GM21717 (cell line): ENCODE measurements around the gene TRMT5.

Source experiments
- ATAC-seq: cut with Tn5 transposase; IDR thresholded peaks from one replicate; pipeline ENCODE4 v1.9.1; 2021; ENCODE audit warnings: mild to moderate bottlenecking, moderate library complexity; ENCODE audit not compliant: unreplicated experiment

The TRMT5 gene, protein sequence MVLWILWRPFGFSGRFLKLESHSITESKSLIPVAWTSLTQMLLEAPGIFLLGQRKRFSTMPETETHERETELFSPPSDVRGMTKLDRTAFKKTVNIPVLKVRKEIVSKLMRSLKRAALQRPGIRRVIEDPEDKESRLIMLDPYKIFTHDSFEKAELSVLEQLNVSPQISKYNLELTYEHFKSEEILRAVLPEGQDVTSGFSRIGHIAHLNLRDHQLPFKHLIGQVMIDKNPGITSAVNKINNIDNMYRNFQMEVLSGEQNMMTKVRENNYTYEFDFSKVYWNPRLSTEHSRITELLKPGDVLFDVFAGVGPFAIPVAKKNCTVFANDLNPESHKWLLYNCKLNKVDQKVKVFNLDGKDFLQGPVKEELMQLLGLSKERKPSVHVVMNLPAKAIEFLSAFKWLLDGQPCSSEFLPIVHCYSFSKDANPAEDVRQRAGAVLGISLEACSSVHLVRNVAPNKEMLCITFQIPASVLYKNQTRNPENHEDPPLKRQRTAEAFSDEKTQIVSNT

DNA sequence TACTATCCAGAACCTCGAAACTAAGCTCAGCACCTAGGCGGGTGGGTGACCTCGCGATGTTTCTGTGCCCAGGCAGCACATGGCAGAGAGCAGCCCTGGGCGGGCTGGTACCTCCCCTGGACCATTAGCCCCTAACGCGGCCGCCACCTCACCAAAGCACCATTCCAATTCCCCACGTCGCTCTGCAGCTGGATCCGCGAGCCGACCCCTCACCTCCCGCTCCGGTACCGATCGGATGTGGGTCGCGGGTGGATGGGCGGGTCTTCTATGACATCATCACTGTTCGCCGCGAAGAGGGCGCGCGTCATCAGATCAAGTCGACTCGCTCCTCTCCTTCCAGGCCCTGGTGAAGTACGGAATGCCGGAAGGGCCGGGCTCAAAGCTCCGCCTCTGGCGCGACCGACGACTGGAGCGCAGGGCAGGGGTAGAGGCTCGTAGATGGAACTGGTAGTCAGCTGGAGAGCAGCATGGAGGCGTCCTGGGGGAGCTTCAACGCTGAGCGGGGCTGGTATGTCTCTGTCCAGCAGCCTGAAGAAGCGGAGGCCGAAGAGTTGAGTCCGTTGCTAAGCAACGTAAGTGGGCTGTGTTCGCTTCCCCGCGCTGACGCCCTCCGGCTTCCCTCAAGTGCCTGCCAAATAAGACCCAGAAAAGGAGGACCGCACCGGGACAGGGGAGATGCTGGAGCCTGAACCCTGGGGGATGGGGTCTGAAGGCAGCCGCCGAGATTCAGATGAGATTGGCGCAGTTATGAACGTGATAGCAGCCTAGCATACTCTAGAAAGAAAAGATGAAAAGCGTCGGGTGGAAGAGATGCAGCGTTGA is at the start of gene TRMT5, which contains the start of gene SLC38A6:
TSS of gene TRMT5 (minus strand) at position 269 of the 822 bp plus-strand sequence. CDS start at position 163, 106 bp downstream.
TSS of gene SLC38A6 (plus strand) at position 435 of the 822 bp plus-strand sequence. CDS start at position 468, 33 bp downstream.
- peak; percentile 84 for ATAC-seq

DNA sequence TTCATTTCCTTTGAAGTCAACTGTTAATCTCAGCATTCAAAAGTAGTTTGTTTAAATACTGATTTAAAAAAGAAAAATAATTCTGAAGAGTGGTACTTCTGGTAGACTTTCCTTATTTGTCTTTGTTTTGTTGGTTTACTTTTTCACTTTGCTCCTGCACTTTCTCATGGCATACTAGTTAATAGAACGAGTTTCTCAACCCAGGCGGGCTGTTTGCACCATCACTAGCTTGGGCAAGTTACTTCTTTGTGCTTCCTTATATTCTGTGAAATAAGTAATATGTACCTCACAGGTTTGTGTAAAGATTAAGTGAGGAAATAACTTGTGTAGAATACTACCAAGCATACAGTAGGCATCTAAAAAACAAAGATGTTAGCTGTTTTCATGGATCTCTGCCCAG is 45.6 kb upstream of the TRMT5 start:
- no peak for ATAC-seq

DNA sequence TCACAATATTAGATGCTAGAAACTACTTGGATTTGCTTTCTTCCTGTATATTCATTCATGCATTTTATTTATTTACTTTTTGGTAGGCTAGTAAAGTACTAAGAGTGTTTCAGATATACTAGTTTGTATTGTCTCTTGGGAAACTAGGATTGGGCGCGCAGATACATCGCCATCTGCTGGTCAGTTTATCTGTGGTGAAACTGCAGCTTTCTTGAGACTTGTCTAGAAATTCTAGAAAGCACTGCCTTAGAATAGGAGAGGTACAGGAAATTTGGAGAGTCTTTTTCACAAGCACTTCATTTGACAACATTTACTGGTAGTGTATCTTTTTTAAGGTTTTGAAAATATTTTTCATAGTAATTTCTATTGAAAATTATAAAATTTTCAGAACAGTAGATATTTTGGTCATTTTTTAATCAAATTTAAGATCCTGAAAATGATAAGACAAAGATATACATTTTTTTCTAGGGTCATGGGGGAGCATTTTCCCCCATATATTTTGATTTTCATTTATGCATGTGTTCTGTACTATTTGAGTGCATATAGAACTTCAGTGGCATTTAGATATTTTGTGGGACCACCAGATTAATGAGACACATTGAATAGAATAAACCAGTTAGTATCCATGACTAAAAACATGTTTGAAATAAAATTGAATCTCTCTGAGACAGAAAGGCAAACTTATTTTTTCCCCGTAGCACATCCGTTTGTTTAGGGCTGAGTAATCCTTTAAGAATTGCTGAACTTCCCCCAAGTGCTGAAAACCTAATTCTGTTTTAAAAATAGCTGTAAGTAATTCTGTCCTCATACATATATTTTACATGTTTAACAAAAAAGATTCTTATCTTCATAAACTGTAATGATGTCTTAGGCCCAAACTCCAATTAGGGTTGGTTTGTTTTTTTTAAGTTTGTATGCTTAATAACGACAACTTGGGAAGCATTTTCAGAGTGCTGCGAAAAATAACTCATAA is 44.7 kb upstream of the TRMT5 start:
- no peak for ATAC-seq

DNA sequence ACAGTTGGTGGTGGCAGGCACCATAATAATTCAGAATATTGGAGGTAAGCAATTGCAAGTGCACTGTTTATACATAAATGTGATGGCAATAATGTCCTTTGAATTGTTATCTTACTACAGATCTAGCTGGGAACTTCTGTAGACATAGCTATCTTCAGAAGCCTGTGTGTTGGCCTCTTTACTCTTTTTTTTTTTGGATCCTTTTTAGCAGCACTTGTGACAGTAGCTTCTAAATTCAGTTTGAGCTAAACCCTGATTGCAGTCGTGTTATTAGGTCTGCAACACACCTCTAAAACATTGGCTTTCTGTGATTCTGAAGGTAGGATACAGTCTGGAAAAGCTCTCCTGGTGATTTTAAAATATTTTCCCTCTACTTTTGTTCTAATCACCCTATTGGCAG is 38.7 kb upstream of the TRMT5 start:
- no peak for ATAC-seq

DNA sequence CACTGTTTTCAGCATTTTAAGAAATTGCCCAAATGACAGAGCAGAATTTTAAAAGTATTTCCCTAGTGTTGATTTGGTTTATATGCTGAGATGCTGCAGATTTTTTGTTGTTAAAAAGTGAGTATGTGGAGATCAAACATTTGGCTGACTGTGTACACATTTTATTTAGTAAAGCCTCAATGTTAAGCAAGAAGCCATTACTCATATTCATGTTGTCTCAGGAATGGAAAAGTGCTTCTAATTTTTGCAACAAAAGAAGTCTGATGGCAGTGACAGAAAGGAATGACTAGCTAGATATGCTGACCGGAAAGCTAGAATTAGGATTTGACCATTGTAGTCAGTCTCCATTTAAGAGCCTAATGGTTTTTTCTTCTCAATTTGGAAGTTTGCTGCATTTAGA is 22.7 kb upstream of the TRMT5 start:
- ATAC-seq = no peak

DNA sequence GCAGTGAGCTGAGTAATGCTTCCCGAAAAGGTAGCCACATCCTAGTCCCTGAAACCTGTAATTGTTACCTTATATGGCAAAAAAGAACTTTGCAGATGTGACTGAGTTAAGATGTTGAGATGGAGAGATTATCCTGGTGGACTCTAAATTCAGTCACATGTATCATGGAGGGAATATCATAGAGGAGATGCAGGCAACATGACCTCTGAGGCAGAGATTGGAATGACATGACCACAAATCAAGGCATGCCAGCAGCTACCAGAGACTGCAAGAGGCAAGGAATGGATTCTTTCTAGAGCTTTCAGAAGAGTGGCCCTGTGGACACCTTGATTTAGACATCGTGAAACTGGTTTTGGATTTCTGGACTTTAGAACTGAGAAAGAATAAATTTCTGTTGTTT is 18.7 kb upstream of the TRMT5 start:
- no peak for ATAC-seq

DNA sequence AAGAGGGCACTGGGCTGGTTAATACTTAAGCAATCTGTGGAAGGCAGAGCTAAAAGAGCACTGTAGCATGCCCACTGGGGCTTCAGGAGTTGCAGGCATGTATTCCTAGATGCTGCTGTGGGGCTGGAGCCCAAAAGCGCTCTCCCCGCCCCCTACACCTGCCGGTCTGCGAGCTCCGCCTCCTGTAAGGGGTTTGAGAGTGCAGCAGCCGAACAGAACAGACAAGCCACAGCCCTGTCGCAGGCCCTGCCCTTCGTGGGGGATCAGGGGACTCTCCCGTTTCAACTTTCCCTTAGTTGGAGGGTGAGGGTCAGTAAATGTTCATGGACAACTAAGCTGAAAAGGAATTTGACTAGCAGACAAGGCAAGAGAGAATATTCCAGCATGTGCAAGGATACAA is 17.7 kb upstream of the TRMT5 start:
- ATAC-seq = no peak

DNA sequence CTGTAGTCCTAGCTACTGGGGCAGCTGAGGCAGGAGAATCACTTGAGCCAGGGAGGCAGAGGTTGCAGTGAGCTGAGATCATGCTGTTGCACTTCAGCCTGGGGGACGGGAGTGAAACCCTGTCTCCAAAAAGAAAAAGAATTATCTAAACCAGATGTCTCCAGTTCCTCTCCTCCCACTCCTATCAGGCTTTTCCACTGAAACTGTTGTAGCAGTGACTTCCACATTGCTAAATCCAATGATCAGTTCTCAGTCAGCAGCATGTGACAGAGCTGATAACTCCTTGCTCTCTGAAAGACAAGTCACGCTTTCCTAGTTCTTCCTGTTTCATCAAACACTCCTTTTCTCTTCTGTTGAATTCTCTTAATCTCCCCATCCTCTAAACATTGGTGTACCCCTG is 8.7 kb upstream of the TRMT5 start:
- no peak for ATAC-seq

DNA sequence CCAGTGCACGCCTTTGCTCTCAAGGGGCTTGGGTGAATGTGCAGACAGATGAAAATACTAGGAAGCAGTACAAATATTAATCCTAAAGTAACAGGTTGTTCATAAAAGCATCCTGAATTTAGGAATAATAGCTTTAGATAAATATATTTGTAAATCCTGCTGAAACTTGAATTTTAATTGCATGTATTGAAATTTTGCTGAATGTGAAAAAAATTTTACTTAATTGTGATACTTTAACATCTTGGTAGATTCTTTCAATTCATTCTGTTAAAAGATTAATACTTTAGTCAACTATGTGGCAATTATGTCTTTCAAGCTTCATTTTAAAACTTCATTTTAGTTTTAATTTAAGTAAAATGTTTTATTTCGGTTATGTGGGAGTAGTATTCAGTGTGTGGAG is 5.6 kb upstream of the TRMT5 start:
- ATAC-seq = no peak

DNA sequence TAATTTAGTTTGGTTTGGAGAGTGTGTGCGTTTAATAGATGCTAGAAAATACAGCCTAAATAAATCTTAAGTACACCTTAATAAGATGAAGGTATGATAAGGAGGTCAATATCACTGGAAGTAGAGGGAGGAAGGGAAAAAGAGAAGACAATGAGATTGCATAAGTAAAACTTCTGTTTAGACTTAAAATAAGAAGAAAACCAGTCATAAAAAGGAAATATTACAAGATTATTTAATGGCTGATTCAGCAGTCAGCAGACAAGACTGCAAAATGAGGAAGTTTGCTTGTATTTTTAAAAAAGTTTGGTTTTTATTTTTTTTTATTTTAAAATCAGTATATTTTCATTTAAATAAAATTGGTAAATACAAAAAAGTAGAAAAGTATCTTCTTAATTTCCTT is 3.3 kb upstream of the TRMT5 start:
- no peak for ATAC-seq

DNA sequence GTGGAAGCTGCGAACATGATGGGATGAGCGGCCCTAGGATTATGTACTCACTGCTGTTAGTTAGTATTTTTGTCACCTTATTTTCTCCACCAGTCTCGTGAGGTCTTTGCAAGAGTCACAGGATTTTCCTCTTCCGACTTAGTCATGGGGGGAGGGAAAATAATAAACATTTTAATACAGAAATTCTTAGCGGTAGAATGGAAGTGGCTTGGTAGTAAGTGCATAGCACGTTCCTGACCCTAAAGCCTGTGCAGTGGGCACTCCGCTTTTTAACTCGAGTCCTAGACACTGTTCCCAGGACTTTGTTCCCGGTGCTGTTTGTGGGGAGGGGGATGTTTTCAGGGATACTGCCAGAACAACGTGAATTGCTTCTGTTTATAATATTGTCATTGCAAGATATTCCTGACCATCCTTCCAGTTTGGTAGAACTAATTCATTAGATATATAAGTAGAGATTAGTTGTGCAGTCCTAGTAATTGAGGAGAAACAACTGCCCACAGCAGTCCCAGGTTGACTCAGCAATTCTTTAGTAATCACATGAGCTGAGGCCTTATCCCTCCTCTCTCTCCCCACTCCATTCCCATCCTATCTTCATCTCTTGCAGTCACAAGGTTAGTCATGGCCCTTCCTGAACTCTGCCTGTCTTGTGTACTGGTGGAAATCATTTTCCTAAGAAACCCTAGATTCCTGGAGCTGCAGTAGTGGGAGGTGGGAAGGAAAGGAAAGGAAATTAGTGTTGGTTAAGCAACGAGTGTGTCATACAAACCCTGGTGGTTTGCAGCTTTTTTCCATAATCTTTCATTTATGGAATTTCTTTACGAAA is 965 bp upstream of the TRMT5 start:
- ATAC-seq = no peak

DNA sequence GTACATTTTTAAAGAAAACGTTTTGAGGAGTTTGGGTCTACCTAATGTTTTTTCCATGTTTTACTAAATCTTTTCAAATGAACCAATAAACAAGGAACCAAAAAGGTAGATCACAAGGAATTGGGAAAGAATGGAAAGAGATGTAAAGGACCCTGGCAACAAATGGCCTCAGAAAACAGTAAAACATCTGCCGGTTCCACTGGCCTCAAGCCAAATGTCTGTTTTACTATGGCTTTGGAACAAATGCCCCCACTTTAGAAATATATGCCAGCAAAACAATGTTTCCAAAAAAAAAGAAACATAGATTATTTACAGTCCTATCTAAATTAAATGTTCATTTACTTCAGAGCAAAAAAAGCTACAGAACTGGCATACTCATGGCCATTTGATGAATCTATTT is 3.0 kb downstream of the TRMT5 start:
- ATAC-seq = no peak

DNA sequence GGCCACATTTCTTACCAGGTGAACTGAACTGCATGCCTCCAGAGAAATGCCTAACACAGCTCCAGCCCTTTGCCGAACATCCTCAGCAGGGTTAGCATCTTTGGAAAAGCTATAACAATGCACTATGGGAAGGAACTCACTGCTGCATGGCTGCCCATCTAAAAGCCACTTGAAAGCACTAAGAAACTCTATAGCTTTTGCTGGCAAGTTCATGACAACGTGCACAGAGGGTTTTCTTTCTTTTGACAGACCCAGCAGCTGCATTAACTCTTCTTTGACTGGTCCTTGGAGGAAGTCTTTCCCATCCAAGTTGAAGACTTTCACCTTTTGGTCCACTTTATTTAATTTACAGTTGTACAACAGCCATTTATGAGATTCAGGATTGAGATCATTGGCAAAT is 5.3 kb downstream of the TRMT5 start:
- ATAC-seq = no peak

DNA sequence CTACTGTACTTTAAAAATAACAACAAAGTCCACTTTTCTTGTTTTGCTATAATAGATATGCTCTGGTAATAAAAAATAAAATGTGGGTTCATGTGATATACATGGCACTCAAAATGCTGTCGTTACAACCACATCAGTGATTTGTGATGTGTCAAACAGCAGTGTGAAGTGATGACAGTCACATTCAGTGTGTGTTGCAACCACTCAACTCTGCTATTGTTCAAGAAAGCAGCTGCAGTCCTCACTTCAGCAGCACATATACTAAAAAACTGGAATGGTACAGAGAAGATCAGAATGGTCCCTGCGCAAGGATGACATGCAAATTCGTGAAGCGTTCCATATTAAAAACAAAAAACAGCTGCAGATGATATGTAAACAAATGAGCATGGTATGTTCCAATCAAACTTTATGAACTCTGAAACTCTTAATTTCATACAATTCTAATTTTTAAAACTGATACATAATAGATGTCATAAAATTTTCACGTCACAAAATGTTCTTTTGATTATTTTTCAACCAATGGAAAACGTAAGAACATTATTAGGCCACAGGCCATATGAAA is 6.7 kb downstream of the TRMT5 start:
- no peak for ATAC-seq

DNA sequence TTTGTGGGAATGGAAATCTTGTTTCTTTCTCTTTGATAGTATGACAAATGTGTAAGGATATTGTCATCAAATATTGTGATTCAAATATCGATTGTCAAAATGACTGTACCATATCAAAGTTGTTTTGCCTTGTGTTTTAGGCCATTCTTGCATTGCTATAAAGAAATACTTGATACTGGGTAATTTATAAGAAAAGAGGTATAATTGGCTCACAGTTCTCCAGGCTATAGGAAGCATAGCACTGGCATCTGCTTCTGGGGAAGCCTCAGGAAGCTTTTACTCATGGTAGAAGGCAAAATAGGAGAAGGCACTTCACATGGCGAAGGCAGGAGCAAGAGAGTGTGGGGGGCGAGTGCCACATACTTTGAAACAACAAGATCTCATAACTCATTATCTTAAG is 7.8 kb downstream of the TRMT5 start:
- ATAC-seq = no peak

DNA sequence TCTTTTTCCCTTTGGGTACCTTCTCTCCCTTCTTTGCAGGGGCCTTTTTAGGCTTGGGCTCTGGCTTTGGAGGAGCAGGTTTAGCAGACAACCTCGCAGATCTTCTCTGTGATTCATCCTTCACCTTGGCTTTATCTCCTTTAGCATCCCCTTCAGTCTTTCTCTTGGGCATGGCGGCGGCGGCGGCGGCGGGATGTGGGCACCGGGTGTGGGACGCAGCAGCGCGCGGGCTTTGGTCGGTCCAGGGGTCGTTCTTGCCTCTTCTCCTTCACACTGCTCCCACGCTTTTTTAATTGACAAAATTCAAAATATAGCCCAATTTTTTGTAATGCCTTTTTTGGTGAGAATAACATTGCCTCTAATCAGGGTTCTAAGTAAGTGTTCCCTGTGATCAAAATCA is 8.6 kb downstream of the TRMT5 start:
- ATAC-seq = no peak

DNA sequence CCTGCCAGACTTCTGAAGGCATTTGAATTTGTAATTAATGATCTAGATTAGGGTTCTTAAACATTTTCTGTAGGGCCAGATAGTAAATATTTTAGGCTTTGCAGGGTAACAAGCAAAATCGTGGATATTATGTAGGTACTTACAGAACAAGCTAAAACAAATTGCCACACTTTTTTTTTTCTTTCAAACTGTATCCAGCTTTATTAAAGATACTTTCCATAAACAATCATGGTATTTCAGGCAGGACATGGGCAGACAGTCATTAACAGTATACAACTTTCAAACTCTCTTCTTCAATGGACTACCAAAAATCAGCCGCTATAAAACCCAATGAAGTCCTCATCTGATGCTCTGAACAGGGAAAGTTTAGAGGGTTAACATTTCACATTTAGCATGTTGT is 9.6 kb downstream of the TRMT5 start:
- ATAC-seq = no peak

DNA sequence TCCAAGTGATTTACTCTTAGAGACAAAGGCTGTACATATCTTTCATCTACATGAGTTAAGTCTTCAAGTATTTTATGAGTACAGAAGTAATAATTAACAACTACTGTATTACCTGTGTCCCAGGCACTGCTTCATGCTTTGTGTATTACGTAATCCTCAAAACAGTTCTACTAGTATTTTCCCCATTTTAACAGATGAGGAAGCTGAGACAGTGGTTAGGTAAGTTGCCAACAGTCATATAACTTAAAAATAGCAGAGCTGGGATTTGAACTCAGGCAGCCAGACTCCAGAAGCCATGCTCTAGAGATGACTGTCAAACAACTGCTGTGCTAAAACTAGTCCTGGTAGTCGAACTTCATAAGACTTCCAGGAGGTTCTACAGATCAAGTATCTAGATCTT is 10.7 kb downstream of the TRMT5 start:
- ATAC-seq = no peak

DNA sequence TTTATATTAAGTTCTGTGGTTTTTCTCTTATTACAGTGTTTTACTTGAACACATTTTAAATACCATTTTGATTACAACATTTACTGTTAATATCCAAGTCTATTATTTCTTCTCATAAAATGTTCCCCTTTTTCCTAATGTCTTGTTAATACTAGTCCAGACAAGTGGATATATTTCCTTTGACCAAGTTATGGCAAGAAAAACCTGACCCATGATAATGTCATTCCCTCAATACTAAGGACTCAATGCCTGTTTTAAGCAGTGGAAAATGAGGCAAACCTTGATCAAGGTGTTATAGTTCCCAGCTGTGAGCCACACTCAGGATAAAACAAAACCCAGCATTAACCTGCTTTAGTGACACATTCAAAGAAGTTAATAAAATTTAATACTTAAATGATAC is 12.2 kb downstream of the TRMT5 start:
- ATAC-seq = no peak

DNA sequence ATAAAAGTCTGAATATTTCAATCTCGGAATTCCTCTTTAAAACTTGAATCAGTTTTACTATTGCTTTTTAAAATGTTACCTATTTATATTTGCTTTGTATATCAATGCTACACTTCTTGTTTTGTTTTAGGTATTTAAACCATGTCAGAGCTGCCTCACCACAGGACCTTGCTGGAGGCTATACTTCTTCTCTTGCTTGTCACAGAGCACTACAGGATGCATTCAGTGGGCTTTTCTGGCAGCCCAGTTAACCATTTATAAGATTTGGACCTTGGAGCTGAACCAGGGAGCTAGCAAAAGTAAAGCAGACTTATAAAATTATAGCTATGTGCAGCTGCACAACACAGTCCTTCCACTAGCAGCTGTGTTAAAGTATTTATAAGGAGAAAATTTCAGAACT is 12.8 kb downstream of the TRMT5 start:
- ATAC-seq = no peak
